Uterus (tissue), 4 donors: ENCODE data around the gene C10orf53. TPM values are rescaled to one million over a fixed set of nuclear protein-coding genes. Genes with fewer than 3 reads are reported as not detected.

Experiments
- DNase-seq, 2 donors: peaks; one replicate each; pipeline ENCODE4 v3.0.0-alpha.2; 2019 to 2020
- H3K27ac ChIP-seq, 2 donors: fragments of 200-600 bp; sonication (generic); 1 replicate in 1 of 2; 2 replicates in 1 of 2; pipeline ENCODE4 v1.5.1; 2016 to 2018
- H3K27me3 ChIP-seq, 2 donors: fragments of 200-600 bp; sonication (generic); one replicate each; pipeline ENCODE4 v1.5.1; 2018 to 2019; ENCODE audit warnings: control low read depth in 1 of 2
- H3K36me3 ChIP-seq, 2 donors: fragments of 200-600 bp; sonication (generic); one replicate each; pipeline ENCODE4 v1.5.1; 2019; ENCODE audit warnings: control low read depth in 1 of 2
- H3K4me1 ChIP-seq, 2 donors: fragments of 200-600 bp; sonication (generic); one replicate each; pipeline ENCODE4 v1.5.1; 2018 to 2019; ENCODE audit warnings: control low read depth in 1 of 2
- H3K4me3 ChIP-seq, 2 donors: fragments of 200-600 bp; sonication (generic); 1 replicate in 1 of 2; 2 replicates in 1 of 2; pipeline ENCODE4 v1.5.1; 2018 to 2019; ENCODE audit warnings: mild to moderate bottlenecking in 1 of 2
- H3K9me3 ChIP-seq, 2 donors: fragments of 200-600 bp; sonication (generic); one replicate each; pipeline ENCODE4 v1.5.1; 2019; ENCODE audit warnings: control low read depth in 1 of 2
- CTCF ChIP-seq, 4 experiments: fragments of 200-600 bp in 2 of 4; fragments of 450-650 bp in 2 of 4; sonication (generic) in 2 of 4; IDR thresholded peaks; one replicate each; pipeline ENCODE4 v1.5.1; 2016 to 2019; ENCODE audit warnings: antibody characterized with exemption in 4 of 4, mild to moderate bottlenecking in 2 of 4, moderate library complexity in 1 of 4
- POLR2A ChIP-seq, 2 donors: fragments of 450-650 bp; IDR thresholded peaks; one replicate each; pipeline ENCODE4 v1.6.1; 2016; ENCODE audit warnings: antibody characterized with exemption in 2 of 2, mild to moderate bottlenecking in 1 of 2, moderate library complexity in 1 of 2
- intact Hi-C: fragments of 100-400 bp; cut with DNase I; formaldehyde crosslinking; loops from one replicate; pipeline ENCODE4 v1.15.1; 2023; ENCODE audit warnings: low total_unique reads
- total RNA-seq, 4 donors: library from RNA; depleted of rRNA in 3 of 4; stranded (reverse); fragments of >200 nt in 3 of 4; gene quantifications; one replicate each; pipeline versions ENCODE4 v1.1.0 to v1.2.4, GENCODE V29; 2014 to 2023
- donor health status: DM: yes; HTN: yes; CAD: no.

The C10orf53 gene
- total RNA-seq, 4 donors from 2014 or later = not detected

- no peaks in the 10 kb centered on the region for H3K9me3 ChIP-seq
- H3K4me1 ChIP-seq = no peaks in the 10 kb centered on the region
- H3K27ac ChIP-seq = no peak overlapping the region
- intact Hi-C loops = no loop called here
- H3K27me3 ChIP-seq = no peaks in the 10 kb centered on the region
- H3K36me3 ChIP-seq = no peaks in the 10 kb centered on the region
- H3K4me3 ChIP-seq = no peak overlapping the region
- DNase-seq = no peak
- TF ChIP-seq CTCF (IDR thresholded peaks at IDR 0.05) = no peak
Observed at GRCh38 chr10:49656845-49657493, 22.5 kb upstream of the C10orf53 start.

GRCh38 chr10:49657606-49658005 is 21.8 kb upstream of the C10orf53 start:
- no peaks in the 10 kb centered on the region for H3K4me1 ChIP-seq
- H3K27ac ChIP-seq = no peak overlapping the region
- no peaks in the 10 kb centered on the region for H3K9me3 ChIP-seq
- no peaks in the 10 kb centered on the region for H3K36me3 ChIP-seq
- no peak for DNase-seq
- H3K27me3 ChIP-seq = no peaks in the 10 kb centered on the region
- no peak overlapping the region for H3K4me3 ChIP-seq
- intact Hi-C loops = no loop called here
- TF ChIP-seq CTCF (IDR thresholded peaks at IDR 0.05) = no peak
- no peak for TF ChIP-seq POLR2A (IDR thresholded peaks at IDR 0.05)

- Histone ChIP-seq H3K36me3 (no peaks in the 10 kb centered on the region), H3K4me3 (no peak overlapping the region), H3K4me1 (no peaks in the 10 kb centered on the region), H3K27me3 (no peaks in the 10 kb centered on the region), H3K27ac (no peak overlapping the region), H3K9me3 (no peaks in the 10 kb centered on the region)
- TF ChIP-seq CTCF (IDR thresholded peaks at IDR 0.05) (no peak), POLR2A (IDR thresholded peaks at IDR 0.05) (no peak)
- intact Hi-C loops = no loop called here
- DNase-seq = no peak
Observed at GRCh38 chr10:49661140-49661856, 18.2 kb upstream of the C10orf53 start.

- TF ChIP-seq POLR2A (IDR thresholded peaks at IDR 0.05) = no peak
- TF ChIP-seq CTCF (IDR thresholded peaks at IDR 0.05) = no peak
- Histone ChIP-seq H3K4me1 (no peaks in the 10 kb centered on the region), H3K9me3 (no peaks in the 10 kb centered on the region), H3K36me3 (no peaks in the 10 kb centered on the region), H3K27ac (no peak overlapping the region), H3K4me3 (no peak overlapping the region), H3K27me3 (no peaks in the 10 kb centered on the region)
- DNase-seq = no peak
- intact Hi-C loops = no loop called here
Observed at GRCh38 chr10:49662169-49662830, 17.2 kb upstream of the C10orf53 start.

- Histone ChIP-seq H3K9me3 (no peaks in the 10 kb centered on the region), H3K36me3 (no peaks in the 10 kb centered on the region), H3K27me3 (no peaks in the 10 kb centered on the region), H3K4me3 (no peak overlapping the region), H3K4me1 (no peaks in the 10 kb centered on the region), H3K27ac (no peak overlapping the region)
- DNase-seq = no peak
- intact Hi-C loops = no loop called here
- TF ChIP-seq CTCF (IDR thresholded peaks at IDR 0.05) (no peak), POLR2A (IDR thresholded peaks at IDR 0.05) (no peak)
Observed at GRCh38 chr10:49663596-49663995, 15.9 kb upstream of the C10orf53 start.
